Measurements from ENCODE around the gene TMEM88.
"Not testable (repeated sequence)": the region's sequence is repeated elsewhere in the genome, so short reads cannot be mapped to it uniquely, and the experiment has no call there.

TMEM88 gene

GRCh38 chr17:7856011-7856810 is 1.3 kb downstream of the TMEM88 start:
- no peak for DNase-seq (ENCODE audit: low spot score)
- FAIRE-seq: no peak

GRCh38 chr17:7856811-7857712 is 2.2 kb downstream of the TMEM88 start, which contains the start of gene NAA38:
TSS of gene NAA38 (minus strand) at chr17:7857559. CDS start at chr17:7857463, 96 bp downstream.
- DNase-seq (ENCODE audit: low spot score): peak; percentile 99
- peak; percentile 87 for FAIRE-seq

GRCh38 chr17:7857713-7858521 is 3.1 kb downstream of the TMEM88 start, which contains the start of gene CYB5D1:
TSS of gene CYB5D1 (plus strand) at chr17:7858003. CDS start at chr17:7858135, 132 bp downstream.
- no peak for FAIRE-seq
- peak; percentile 84 for DNase-seq (ENCODE audit: low spot score)

- FAIRE-seq (no peak), DNase-seq (ENCODE audit: low spot score) (peak; percentile 16)
Observed at GRCh38 chr17:7858522-7858810, 3.6 kb downstream of the TMEM88 start.

- no peak for FAIRE-seq
- no peak for DNase-seq (ENCODE audit: low spot score)
Observed at GRCh38 chr17:7859028-7859427, 4.2 kb downstream of the TMEM88 start.

GRCh38 chr17:7862692-7863437 is 8.0 kb downstream of the TMEM88 start:
- DNase-seq (ENCODE audit: low spot score) (no peak), FAIRE-seq (peak; percentile 42)

- DNase-seq (ENCODE audit: low spot score); FAIRE-seq: not testable (repeated sequence)
Observed at GRCh38 chr17:7864384-7864783, 9.5 kb downstream of the TMEM88 start.

- DNase-seq (ENCODE audit: low spot score) (no peak), FAIRE-seq (no peak)
Observed at GRCh38 chr17:7864995-7865650, 10.3 kb downstream of the TMEM88 start.

GRCh38 chr17:7867881-7868329 is 13.0 kb downstream of the TMEM88 start:
- FAIRE-seq (no peak), DNase-seq (ENCODE audit: low spot score) (no peak)

GRCh38 chr17:7873051-7873450 is 18.2 kb downstream of the TMEM88 start:
- no peak for DNase-seq (ENCODE audit: low spot score)
- no peak for FAIRE-seq

- FAIRE-seq (no peak), DNase-seq (ENCODE audit: low spot score) (no peak)
Observed at GRCh38 chr17:7875804-7876370, 21.0 kb downstream of the TMEM88 start.

- FAIRE-seq (no peak), DNase-seq (ENCODE audit: low spot score) (no peak)
Observed at GRCh38 chr17:7878234-7878633, 23.4 kb downstream of the TMEM88 start.

- no peak for FAIRE-seq
- DNase-seq (ENCODE audit: low spot score): no peak
Observed at GRCh38 chr17:7880076-7880868, 25.4 kb downstream of the TMEM88 start.

- DNase-seq (ENCODE audit: low spot score) (no peak), FAIRE-seq (no peak)
Observed at GRCh38 chr17:7881276-7882054, 26.6 kb downstream of the TMEM88 start.

GRCh38 chr17:7882068-7882467 is 27.2 kb downstream of the TMEM88 start:
- FAIRE-seq (no peak), DNase-seq (ENCODE audit: low spot score) (no peak)

GRCh38 chr17:7882629-7883028 is 27.8 kb downstream of the TMEM88 start:
- DNase-seq (ENCODE audit: low spot score) (no peak), FAIRE-seq (no peak)

- FAIRE-seq: peak; percentile 66
- peak; percentile 27 for DNase-seq (ENCODE audit: low spot score)
Observed at GRCh38 chr17:7883781-7884386, 29.0 kb downstream of the TMEM88 start.

Measured in RCC 7860 (cell line).